ENCODE measurements around the gene RAD18.

RAD18 gene

GRCh38 chr3:8856721-8857120 is 106.6 kb downstream of the RAD18 start:
- DNase-seq, result no peak

- no peak for DNase-seq
Observed at GRCh38 chr3:8856071-8856470, 107.2 kb downstream of the RAD18 start.

DNA sequence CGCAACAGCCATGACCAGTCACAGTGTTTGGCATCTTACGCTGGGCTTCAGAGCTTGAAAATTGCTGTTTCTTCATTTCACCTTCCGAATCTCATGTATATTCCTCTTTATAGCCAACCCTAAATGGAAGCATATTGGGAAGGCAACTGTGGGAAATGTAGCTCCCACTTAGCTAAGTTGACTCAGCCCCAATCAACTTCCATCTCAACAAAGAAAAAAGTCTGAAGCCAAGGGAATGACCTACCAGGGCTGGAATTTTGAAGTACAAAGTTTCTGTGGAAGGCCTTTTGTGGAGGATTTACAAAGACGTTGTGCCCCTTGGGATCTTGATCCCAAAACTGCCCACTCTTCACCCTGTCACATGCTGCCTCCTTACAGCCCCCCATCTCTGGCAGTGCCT is 108.6 kb downstream of the RAD18 start:
- DNase-seq, result no peak

GRCh38 chr3:8853081-8853480 is 110.2 kb downstream of the RAD18 start:
- DNase-seq, result no peak

- no peak for DNase-seq
Observed at GRCh38 chr3:8852511-8852910, 110.8 kb downstream of the RAD18 start.

- DNase-seq, result no peak
Observed at GRCh38 chr3:8851703-8852102, 111.6 kb downstream of the RAD18 start.

GRCh38 chr3:8848696-8849131 is 114.6 kb downstream of the RAD18 start:
- DNase-seq, result no peak

- DNase-seq, result no peak
Observed at GRCh38 chr3:8847317-8847716, 116.0 kb downstream of the RAD18 start.

- DNase-seq, result no peak
Observed at GRCh38 chr3:8846176-8846575, 117.1 kb downstream of the RAD18 start.

- no peak for DNase-seq
Observed at GRCh38 chr3:8845641-8846040, 117.6 kb downstream of the RAD18 start.

DNA sequence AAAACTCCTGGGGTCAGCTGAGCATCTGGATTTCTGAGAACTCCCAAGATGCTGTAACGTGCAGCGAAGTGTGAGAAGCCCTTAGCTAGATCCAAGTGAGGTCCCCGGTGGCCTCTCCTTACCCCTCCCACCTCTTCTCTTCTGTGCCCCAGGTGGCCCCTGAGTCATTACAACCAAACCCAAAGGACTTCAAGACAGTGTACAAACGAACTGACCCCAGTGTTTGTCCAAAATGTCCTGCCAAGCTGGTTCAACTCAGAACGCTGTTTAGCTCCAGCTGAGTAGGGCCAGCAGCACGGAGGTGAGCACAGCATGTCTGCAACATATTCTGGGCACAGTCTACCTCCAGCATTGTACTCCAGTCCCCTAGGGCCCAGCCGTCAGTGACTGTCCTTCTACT is 119.9 kb downstream of the RAD18 start:
- no peak for DNase-seq

- no peak for DNase-seq
Observed at GRCh38 chr3:8842293-8842692, 121.0 kb downstream of the RAD18 start.

DNA sequence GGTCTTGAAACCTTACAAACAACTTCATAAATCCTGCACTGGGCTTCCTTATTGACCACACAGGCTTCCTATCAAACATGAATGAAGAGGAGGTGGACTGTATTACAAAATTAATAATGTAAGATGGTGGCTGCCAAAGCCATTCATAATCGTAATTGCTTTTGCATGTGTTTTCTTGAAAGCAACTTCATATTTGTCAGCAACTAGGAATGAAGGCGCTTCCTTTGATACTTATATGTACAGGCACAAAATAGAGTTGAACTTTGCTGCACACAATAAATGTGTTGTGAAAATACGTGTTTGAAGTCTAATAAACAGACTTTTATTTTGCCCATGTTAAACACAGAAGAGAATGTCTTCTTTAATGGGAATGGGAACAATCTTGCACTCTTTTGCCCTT is 121.8 kb downstream of the RAD18 start:
- DNase-seq, result no peak

DNA sequence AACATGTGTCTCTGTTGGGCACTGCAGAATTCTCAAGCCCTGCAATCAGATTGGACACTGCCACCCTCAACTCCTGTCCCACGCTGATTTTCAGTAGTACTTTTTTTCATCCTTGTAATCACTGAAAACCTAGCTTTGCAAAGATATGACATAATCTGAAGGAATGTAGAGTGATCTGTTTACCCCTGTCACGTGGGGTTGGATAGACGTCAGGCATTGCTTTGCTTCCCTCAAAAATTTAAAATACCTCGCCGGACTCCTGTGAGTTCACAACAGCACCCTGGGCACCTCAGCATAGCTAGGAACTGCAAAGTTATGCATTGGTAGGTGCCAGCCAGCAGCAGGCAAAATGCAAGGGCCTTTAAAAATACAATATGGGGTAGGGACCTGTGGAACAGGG is 122.7 kb downstream of the RAD18 start:
- no peak for DNase-seq

DNA sequence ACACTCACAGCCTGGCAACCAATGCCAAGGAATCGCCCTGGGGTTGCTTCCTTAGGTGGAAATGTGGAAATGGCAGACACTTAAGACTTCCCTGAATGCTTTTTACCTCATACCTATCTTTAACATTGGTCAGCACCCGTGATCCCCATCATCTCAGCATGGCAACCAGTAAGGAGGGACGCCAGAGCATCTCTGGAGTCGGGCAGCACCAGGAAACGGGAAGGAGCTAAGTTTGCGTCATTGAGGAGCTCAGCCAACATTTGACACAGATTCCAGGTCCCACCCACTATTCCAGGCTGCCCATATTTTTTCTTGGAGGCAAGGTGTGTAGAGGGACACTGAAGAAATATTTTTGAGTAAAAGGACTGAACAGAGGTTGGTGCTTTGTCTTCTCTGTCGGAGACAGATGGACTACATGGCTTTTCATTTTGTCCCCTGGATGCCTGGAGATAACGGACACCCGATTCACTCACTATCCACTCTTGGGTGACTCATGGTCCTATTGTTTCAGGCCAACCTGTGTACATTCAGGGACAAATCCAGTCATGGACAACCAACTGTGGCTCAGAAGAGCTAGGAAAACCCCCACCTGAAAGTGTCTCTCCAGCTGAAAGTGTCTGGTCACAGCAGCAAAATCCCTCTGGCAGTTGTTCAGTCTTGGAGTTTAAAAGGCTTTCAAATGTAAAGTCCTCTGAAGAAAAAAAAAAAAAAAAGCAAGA is 123.5 kb downstream of the RAD18 start:
- no peak for DNase-seq

DNA sequence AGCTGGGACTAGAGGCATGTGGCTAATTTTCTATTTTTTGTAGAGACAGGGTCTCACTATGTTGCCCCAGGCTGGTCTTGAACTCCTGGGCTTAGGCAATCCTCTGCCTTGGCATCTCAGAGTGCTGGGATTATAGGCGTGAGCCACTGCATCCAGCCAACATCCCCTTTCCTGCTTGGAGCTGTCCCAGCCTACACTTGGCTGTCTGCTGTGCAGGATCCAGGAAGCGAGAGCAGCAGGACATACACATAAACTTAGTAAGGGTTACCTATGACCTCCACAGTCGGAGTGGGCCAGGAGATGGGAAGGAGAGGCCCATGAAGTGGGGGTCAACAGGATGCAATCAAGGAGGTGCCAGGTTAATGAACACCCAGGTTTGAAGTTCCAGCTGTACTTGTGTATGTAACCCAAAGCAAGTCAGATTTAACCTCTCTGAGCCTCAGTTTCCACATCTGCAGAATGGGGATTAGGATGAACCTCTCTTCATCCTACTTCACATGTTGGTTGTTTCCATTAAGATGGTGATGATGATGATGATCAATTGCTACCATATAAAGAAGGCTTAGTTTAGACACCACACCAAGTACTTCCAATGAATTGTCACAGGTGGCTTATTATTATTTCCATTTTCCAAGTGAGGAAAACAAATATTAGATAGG is 124.4 kb downstream of the RAD18 start:
- no peak for DNase-seq

DNA sequence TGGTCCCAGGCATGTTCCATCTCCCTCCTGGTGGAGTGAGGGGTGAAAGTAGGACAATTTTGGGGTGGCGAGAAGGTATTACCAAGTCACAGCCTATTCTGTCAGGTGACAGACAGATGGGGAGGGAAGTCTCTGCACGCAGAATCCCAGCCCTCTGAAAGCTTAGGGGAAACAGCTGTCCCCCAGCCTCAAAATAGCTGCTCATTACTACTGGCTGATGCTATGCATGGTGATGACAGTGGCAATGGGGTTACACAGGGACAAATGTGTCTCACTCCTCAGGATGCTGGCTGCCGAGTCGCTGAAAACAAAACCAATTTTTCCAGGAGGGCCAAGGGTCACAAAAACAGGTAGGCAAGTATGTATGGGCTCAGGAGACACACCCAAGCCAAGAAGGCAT is 125.0 kb downstream of the RAD18 start:
- no peak for DNase-seq

- DNase-seq, result no peak
Observed at GRCh38 chr3:8837162-8837561, 126.1 kb downstream of the RAD18 start.

- DNase-seq, result no peak
Observed at GRCh38 chr3:8836096-8836495, 127.2 kb downstream of the RAD18 start.

DNA sequence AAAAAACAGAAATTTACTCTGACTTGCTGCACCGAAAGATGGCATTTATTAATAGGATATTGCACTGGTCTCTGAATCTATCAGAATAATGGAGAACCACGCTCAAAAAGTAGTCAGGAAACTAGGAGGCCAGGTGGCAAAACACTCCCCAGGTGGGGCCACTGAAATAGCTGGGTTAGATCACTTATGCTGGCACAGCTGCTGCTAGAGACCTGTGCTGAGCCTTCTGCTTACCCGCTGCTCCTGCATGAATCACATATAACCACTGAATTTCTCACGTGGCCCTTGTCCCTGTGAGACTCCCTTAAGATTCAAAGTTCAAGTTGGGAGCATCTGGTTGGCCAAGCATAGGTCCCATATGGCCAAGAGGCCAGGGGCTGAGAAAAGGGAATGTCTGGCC is 127.9 kb downstream of the RAD18 start:
- DNase-seq, result no peak

GRCh38 chr3:8834974-8835373 is 128.3 kb downstream of the RAD18 start:
- no peak for DNase-seq

GRCh38 chr3:8827641-8828040 is 135.6 kb downstream of the RAD18 start:
- no peak for DNase-seq
